ENCODE data around the gene POLK.
A peak's percentile ranks its signal among the peaks of the same experiment; 100 is the strongest.
"Not testable (repeated sequence)": the region's sequence is repeated elsewhere in the genome, so short reads cannot be mapped to it uniquely, and the experiment has no call there.

Gene POLK

DNA sequence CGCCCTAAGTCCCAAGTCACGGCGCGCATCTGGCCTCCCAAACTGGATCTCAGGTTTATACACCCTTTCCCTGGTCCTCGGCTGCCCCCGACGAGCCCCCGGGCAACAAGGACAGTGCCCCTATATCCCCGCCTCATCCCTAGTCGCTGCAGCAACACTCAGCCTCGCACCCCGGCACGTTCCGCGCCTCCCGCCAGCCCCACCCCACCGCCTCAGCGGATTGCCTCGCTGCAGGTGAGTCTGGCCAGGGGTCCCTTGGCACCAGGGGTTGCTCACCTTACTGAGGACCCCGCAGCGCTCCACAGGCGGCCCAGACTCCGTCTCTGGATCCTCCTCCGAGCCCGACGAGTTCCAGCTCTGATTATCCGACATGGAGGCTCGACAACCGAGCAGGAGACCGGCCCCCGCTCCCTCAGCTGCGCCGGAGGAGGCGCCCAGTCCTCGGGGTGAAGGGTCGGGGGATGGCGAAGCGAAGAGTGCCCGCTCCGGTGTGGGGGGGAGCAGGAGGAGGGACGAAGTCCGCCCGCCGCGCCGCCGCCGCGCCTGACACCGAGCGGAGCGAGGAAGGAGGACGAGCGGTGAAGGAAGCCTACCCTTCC is 756 bp upstream of the POLK start:
- FAIRE-seq = no peak

- no peak for FAIRE-seq
Measured at GRCh38 chr5:75512383-75513074, 838 bp downstream of the POLK start.

GRCh38 chr5:75513841-75514240 is 2.1 kb downstream of the POLK start:
- no peak for FAIRE-seq

- FAIRE-seq = no peak
Measured at GRCh38 chr5:75514323-75514722, 2.6 kb downstream of the POLK start.

- no peak for FAIRE-seq
Measured at GRCh38 chr5:75519761-75520160, 8.1 kb downstream of the POLK start.

DNA sequence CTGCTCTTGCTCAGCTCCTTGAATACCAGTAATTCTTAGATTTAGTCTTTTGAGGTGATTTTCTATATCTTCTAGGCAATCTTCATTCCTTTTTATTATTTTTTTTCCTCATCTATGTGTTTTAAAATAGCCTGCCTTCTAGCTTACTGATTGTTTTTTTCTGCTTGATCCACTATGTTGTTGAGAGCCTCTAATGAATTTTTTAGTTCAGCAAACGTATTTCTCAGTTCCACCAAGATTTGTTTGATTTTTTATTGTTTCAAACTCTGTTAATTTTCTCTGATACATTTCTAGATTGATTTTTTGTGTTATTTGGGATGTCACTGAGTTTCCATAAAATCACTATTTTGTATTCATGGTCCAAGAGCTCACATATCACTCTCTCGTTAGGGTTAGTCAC is 9.5 kb downstream of the POLK start:
- no peak for FAIRE-seq

- FAIRE-seq = no peak
Measured at GRCh38 chr5:75522025-75522424, 10.3 kb downstream of the POLK start.

DNA sequence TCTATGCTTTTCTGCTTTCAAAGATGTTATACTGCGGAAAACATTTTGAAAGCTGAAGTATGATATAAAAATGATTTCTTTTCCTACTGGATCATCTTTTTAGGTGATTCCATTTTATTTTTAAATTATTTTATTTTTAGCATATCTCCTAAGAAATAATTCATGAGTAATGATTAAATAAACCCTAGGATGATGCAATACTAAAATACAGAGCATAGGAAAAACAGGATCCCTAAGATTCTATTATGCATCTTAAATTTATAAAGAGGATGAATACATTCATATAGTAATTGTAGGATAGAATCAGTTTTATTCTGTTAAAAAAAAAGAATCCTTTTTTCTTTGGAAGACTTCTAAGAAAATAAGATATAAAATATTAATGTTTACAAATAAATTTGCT is 10.9 kb downstream of the POLK start:
- FAIRE-seq = peak; percentile 6

GRCh38 chr5:75523275-75523674 is 11.6 kb downstream of the POLK start:
- no peak for FAIRE-seq

- no peak for FAIRE-seq
Measured at GRCh38 chr5:75524071-75524470, 12.4 kb downstream of the POLK start.

DNA sequence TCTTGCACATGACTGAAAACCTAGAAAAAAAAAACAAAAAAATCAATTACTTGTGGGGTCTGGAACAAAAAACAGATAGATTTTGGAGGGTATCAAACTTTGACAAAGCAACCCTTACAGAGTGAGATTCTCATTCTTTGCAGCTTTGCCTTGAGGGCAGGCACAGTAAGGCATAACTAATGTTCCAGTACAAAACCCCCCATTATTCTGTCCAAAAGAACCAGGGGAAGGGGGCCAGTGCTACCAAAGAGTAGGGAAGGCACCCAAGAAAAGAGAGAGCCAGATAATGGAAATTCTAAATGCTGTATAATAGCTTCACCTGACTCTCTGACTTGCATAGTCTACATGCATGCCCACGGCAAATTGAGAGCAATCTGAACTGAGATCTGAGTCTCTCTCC is 12.9 kb downstream of the POLK start:
- no peak for FAIRE-seq

- no peak for FAIRE-seq
Measured at GRCh38 chr5:75525344-75525743, 13.7 kb downstream of the POLK start.

- no peak for FAIRE-seq
Measured at GRCh38 chr5:75526070-75526469, 14.4 kb downstream of the POLK start.

GRCh38 chr5:75529185-75529584 is 17.5 kb downstream of the POLK start:
- FAIRE-seq = no peak

GRCh38 chr5:75532190-75532589 is 20.5 kb downstream of the POLK start:
- FAIRE-seq = no peak

DNA sequence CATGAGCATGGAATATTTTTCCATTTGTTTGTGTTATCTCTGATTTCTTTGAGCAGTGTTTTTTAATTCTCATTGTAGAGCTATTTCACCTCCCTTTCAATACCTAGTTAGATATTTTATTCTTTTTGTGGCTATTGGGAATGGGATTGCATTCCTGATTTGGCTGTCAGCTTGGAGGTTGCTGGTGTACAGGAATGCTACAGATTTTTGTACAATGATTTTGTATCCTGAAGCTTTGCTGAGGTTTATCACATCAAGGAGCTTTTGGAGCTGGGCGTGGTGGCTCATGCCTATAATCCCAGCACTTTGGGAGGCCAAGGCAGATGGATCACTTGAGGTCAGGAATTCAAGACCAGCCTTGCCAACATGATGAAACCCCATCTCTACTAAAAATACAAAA is 22.0 kb downstream of the POLK start:
- FAIRE-seq = not testable (repeated sequence)

- no peak for FAIRE-seq
Measured at GRCh38 chr5:75534734-75535133, 23.0 kb downstream of the POLK start.

GRCh38 chr5:75536147-75536546 is 24.5 kb downstream of the POLK start:
- FAIRE-seq = no peak

- no peak for FAIRE-seq
Measured at GRCh38 chr5:75536694-75537360, 25.1 kb downstream of the POLK start.

GRCh38 chr5:75538211-75538610 is 26.5 kb downstream of the POLK start:
- FAIRE-seq = peak; percentile 41

GRCh38 chr5:75545131-75545530 is 33.4 kb downstream of the POLK start:
- no peak for FAIRE-seq

DNA sequence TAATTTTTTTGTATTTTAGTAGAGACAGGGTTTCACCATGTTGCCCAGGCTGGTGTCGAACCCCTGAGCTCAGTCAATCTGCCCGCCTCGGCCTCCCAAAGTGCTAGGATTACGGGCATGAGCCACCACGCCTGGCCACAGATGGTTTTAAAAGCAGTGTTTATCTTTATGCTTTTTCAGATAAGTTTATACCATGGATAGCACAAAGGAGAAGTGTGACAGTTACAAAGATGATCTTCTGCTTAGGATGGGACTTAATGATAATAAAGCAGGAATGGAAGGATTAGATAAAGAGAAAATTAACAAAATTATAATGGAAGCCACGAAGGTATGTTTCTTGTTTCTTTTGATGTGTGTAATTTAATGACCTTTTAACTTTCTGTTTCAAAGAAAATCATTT is 35.1 kb downstream of the POLK start:
- FAIRE-seq = no peak

- FAIRE-seq = no peak
Measured at GRCh38 chr5:75547812-75548211, 36.1 kb downstream of the POLK start.

DNA sequence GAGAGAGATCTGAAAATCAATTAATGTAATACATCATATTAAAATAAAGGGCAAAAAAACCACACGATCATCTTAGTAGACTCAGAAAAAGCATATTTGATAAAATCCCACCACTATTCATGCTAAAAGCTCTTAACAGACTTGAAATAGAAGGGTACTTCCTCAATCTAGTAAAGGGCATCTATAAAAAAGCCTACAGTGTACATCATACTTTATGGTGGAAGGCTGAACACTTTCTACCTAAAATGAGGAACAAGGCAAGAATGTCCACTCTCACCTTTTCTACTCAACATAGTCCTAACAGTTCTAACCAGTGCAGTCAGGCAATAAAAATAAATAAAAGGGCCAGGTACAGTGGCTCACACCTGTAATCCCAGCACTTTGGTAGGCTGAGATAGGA is 38.9 kb downstream of the POLK start:
- no peak for FAIRE-seq

- FAIRE-seq = no peak
Measured at GRCh38 chr5:75551471-75551870, 39.8 kb downstream of the POLK start.

Measured in G401.6 (cell line).